CD1c-positive myeloid dendritic cell (primary cell): ENCODE measurements around the gene PIGZ.
A peak's percentile ranks its signal among the peaks of the same experiment; 100 is the strongest.

Source experiments
- DNase-seq: peaks from one replicate; pipeline ENCODE4 v3.0.0-alpha.2; 2016; ENCODE audit errors: extremely low spot score

PIGZ gene

DNA sequence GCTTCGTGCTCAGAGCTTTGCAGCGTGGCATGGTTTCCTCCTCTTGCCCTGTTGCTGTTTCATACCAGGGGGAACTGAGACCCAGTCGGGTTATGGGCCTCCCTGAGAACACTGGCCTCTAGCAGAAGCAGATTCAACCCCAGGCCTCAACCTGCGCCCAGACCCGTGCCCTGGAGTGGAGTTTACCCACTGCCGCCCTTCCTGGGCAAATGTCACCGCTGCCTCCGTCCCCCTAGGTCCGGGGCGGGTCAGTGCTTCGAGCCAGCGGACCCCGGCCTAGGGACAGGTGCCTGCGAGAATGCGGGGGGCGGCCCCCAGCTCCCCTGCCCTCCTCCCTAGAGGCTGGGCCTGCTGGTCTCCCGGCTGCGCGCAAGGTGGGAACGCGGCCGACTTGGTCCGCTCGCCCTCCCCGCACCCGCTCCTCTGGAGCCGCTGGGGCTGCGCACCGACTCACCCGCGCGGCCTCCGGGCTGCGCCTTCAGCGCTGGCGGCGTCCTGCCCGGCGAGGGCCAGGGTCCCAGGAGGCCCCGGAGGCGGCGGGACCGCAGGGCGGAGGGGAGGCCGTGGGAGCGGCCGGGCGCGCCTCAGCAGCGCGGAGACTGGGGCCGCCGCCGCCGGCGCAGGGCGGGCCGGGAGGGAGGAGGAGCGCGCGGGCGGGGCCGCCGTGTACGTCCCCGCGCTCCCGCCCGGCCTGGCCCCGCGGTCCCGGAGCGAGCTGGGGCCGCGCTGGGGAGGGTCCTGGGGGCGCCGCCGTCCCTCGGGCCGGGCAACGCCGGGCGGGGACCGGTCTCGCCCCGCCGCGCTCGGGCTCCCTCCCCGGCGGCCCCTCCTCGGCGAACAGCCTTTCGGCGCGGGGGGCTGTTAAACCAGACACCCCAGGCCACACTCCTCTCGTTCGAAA, at the start of gene PIGZ:
Gene PIGZ (minus strand): TSS at position 601 of the 901 bp plus-strand sequence. CDS start 16,802 bp downstream, outside the sequence.
- DNase-seq, result peak; percentile 63

DNA sequence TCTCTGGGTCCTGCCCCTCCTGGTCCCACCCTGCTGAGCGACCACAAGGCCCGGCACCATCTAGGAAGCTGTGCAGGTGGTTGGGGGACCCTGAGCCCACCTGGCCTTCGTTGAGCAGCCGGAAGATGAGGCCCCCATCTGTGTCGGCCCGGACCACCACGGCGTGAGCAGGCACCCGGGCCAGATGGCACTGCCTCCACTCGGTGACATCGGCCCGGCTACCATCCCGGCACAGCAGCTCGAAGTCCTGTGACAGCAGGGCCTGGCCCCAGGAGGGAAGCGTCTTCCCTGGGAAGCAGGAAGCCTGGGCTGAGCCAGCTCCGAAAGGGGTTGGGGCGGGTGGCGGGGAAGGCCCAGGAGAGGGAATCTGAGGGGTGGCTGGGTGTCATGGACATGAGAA, 48.4 kb upstream of the PIGZ start:
- DNase-seq, result no peak

- no peak for DNase-seq
Observed at GRCh38 chr3:197015790-197016736, 47.4 kb upstream of the PIGZ start.

DNA sequence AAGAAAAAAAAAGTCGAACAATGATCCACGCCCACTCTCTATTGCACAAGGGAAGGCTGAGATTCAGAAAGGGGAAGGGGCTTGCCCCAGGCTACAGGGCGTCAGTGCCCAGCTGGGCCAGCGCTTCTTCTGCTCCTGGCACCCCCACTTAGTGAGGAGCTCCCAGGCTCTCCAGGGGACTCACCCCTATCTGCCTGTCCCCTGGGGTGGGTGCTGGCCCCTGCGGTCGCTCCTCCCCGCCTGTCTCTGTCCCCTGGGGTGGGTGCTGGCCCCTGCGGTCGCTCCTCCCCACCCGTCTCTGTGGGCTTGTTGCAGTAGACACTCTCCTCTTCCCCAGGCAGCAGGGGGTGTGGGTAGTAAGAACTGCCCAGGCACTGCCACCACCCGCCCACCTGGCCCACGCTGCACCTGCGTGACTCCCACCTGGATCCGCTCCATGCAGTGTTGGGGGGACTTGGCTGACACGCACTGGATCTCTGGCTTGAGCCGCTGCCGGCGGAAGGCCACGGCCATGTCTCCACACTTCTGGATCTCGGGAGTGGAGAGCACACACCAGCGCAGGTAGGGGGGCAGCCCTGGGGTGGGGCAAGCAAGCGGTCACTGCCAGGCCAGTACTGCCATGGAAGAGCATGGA, 46.4 kb upstream of the PIGZ start:
- DNase-seq, result peak; percentile 10

GRCh38 chr3:197014024-197014423, 45.4 kb upstream of the PIGZ start:
- no peak for DNase-seq

DNA sequence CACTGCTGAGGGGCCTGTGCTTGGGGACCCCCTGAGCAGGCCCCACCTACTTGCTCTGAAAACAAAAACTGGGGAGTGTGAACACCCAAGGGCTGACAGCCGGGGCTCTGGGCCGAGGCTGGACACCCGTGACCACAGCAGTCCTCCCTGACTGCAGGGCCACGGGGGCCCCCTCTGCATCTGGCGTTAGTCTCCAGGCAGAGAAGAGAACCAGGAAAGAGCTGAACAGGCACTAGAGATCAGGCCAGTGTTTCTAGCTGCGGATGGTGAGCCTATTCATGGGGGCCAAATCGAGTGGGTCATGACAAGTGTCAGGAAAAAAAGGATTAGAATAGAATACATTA, 43.9 kb upstream of the PIGZ start:
- no peak for DNase-seq

GRCh38 chr3:197011780-197012539, 43.3 kb upstream of the PIGZ start:
- no peak for DNase-seq

GRCh38 chr3:197010556-197011351, 42.1 kb upstream of the PIGZ start:
- DNase-seq, result no peak

DNA sequence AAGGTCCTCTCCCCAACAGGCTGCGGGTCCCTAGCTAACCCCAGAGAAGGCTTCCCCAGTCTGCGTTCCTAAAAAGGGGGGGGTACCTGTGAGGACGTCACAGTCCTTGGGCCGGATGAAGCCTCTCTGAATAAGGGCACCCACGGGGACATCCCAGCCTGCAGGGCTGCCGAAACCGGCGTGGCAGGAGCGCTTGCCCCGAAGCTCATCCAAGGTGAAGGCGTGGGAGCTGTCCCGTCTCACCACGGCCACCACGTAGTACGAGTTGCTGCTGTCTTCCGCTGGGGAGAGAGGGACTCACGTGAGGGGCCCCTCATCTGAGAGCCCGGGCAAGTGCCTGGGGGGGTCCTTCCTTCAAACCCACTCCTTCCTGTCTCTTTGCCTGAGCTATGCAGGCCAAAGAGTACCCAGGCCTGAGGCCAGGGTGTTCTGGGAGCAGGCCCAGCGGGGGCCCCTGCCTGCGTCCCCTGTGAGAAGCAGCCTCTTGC, 40.9 kb upstream of the PIGZ start:
- no peak for DNase-seq

GRCh38 chr3:197008436-197009209, 40.0 kb upstream of the PIGZ start:
- DNase-seq, result no peak

- DNase-seq, result no peak
Observed at GRCh38 chr3:197007953-197008352, 39.3 kb upstream of the PIGZ start.

DNA sequence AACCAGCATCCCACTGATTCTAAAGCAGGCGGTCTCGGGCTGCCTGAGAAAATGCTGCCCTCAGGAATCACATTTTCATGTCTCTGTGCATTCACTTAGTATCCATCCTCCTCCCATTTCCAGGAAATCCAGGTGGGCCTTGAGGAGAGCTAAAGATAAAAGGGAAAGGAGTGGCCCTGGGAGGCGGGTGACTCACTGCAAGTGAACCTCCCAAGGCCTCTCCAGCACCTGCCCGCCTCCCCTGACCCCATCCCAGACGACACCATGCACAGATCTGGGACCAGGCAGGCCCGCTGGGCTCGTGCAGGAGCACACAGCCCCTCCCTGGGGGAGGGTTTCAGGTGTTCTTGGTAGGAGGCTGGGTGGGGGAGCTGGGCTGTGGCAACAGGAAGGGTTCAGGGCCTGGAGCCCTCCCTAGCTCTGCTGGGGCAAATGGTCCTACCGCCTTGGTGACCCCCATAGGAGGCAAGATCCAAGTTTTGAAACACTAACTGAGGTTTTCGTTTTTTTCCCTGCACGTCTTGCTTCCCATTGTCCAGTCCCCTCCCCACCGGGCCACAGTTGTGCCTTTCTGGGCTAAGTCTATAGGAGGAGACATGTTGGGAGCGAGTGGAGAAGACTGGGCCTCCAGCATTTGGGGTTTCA, 38.8 kb upstream of the PIGZ start:
- no peak for DNase-seq

- DNase-seq, result no peak
Observed at GRCh38 chr3:197006860-197007259, 38.2 kb upstream of the PIGZ start.

DNA sequence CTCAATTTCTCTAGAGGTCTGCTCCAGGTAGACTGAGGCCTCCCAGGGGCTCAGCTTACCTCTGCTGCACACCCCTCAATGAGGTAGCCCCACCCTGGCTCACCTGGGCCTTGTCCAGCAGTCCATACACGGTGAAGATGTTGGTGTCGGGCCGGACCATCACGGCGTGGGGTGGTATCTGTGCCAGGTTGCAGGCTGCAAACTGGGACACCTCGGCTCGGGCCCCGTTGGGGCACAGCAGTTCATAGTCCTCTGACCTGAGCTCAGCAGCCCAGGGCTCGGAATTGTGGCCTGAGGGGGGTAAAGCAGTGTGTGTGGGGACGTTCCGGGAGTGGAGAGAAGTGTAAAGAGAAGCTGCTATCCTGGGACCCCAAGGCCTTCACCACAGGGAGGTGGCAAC, 37.8 kb upstream of the PIGZ start:
- no peak for DNase-seq

GRCh38 chr3:197003461-197004385, 35.1 kb upstream of the PIGZ start:
- DNase-seq, result no peak

DNA sequence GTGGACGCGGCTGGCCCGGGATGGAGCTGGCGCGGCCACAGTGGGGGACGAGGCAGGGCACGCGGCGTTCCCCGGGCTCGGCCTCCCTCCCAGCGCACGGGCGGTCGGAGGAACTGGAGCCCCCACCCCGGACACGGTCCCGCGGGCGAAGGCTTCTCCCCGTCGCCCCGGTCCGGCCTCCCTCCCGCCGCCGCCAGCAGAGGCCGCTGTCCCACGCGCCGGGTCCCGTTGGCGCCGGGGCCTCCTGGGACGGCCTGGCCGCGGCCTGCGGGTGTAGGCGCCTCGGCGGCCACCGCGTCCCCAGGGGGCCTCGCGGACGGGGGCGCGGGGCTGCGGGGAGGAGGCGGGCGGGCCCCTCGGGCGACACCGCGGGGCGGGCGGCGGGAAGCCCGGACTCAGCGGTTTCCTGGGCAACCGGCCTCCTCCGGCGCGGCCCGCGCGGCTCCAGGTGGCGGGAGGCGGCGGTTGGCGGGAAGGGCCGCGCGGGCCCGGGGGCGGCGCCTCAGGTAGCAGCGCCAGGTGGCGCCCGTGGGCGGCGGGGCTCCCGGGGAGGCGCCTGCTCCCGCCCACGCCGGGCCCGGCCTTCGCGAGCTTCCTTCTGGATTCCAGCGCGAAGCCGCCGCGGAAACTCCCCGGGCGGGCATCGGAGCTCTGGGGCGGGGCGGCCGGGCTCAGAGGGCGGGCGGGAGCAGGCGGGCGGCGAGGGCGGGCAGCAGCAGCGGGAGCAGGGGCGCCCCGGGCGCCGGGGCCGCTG, 34.2 kb upstream of the PIGZ start:
- peak; percentile 85 for DNase-seq

GRCh38 chr3:197001972-197002700, 33.5 kb upstream of the PIGZ start:
- peak; percentile 64 for DNase-seq
